K562 (cell line): ENCODE measurements around the gene FPGS. TPM values are rescaled to one million over a fixed set of nuclear protein-coding genes. Genes with fewer than 3 reads are reported as not detected.
A peak's percentile ranks its signal among the peaks of the same experiment; 100 is the strongest.

Experiments
- CCNT2 ChIP-seq: IDR thresholded peaks from 2 replicates; pipeline ENCODE4 v1.6.1; 2011; ENCODE audit warnings: borderline replicate concordance, low read depth, mild to moderate bottlenecking, moderate library complexity, mixed read lengths, low read length; ENCODE audit not compliant: insufficient read length; ENCODE audit errors: extremely low read depth
- CREM ChIP-seq: IDR thresholded peaks from 2 replicates; pipeline ENCODE4 v1.6.1; 2014; ENCODE audit warnings: antibody characterized with exemption, low read depth
- TAF15 ChIP-seq: fragments of 200-400 bp; formaldehyde crosslinking; IDR thresholded peaks from 2 replicates; pipeline ENCODE4 v1.6.1; 2017; ENCODE audit warnings: mild to moderate bottlenecking, low read depth, low read length, moderate library complexity
- TEAD1 ChIP-seq, 2 experiments: fragments of 450-650 bp in 1 of 2; sonication (generic) in 1 of 2; formaldehyde crosslinking; IDR thresholded peaks; 2 replicates each; pipeline versions ENCODE4 v1.4.0 to v1.8.0; 2020 to 2022; ENCODE audit warnings: mild to moderate bottlenecking in 2 of 2, missing genetic modification reagents in 1 of 2
- ZNF23 ChIP-seq: fragments of 250-450 bp; sonication (Bioruptor Pico); IDR thresholded peaks from 2 replicates; pipeline ENCODE4 v1.4.0; 2020; ENCODE audit warnings: mild to moderate bottlenecking
- polyA plus RNA-seq, 8 experiments: library from polyadenylated mRNA; depleted of rRNA in 4 of 8; stranded (reverse) in 5 of 8; unstranded in 3 of 8; fragments of >200 nt; fragmentation: Nextera tagmentation in 2 of 8; fragmentation: Illumina TruSeq in 1 of 8; extraction: Ambion mirVana in 2 of 8; extraction: Trizol in 1 of 8; gene quantifications; 2 replicates each; pipeline versions ENCODE4 v1.2.1 to v1.2.3, GENCODE V29; 2011 to 2014; ENCODE audit warnings: inconsistent platforms in 1 of 8, missing spikeins in 1 of 8
- total RNA-seq, 7 experiments: library from RNA; depleted of rRNA in 6 of 7; stranded (reverse); fragments of >200 nt in 6 of 7; fragmentation: Illumina TruSeq in 2 of 7; extraction: Trizol in 2 of 7; gene quantifications; 2 replicates each; pipeline versions ENCODE4 v1.2.1 to v1.2.3, GENCODE V29; 2011 to 2021; ENCODE audit warnings: low replicate concordance in 1 of 7
- TF ChIP-seq, protein P1 (sequence below), 2 experiments: fragments of 450-650 bp; formaldehyde crosslinking in 1 of 2; IDR thresholded peaks; 2 replicates each; pipeline versions ENCODE4 v1.4.0 to v1.6.1; 2014 to 2020; ENCODE audit warnings: mild to moderate bottlenecking in 2 of 2, borderline replicate concordance in 1 of 2, low read depth in 1 of 2
- TF ChIP-seq, protein P2 (sequence below): fragments of 450-650 bp; IDR thresholded peaks from one replicate; pipeline ENCODE4 v1.6.1; 2018; ENCODE audit warnings: mild to moderate bottlenecking, moderate library complexity; ENCODE audit not compliant: partially characterized antibody
- TF ChIP-seq, protein P3 (sequence below): fragments of 250-450 bp; sonication (Bioruptor Pico); IDR thresholded peaks from 2 replicates; pipeline ENCODE4 v1.9.0; 2021; ENCODE audit warnings: mild to moderate bottlenecking, inconsistent platforms
- TF ChIP-seq, protein P4 (sequence below): fragments of 250-450 bp; sonication (Bioruptor Pico); IDR thresholded peaks from 2 replicates; pipeline ENCODE4 v1.5.0; 2021
- TF ChIP-seq, protein P5 (sequence below): fragments of 250-450 bp; sonication (Bioruptor Pico); IDR thresholded peaks from 2 replicates; pipeline ENCODE4 v1.8.0; 2021; ENCODE audit warnings: mild to moderate bottlenecking, moderate library complexity

Gene FPGS
- total and polyA plus RNA-seq, 9 of the 15 experiments (the other 6 are each of a cell fraction or from before 2014, with no cell fraction given) = 0.84 to 86.4 (median 59.2) TPM

DNA sequence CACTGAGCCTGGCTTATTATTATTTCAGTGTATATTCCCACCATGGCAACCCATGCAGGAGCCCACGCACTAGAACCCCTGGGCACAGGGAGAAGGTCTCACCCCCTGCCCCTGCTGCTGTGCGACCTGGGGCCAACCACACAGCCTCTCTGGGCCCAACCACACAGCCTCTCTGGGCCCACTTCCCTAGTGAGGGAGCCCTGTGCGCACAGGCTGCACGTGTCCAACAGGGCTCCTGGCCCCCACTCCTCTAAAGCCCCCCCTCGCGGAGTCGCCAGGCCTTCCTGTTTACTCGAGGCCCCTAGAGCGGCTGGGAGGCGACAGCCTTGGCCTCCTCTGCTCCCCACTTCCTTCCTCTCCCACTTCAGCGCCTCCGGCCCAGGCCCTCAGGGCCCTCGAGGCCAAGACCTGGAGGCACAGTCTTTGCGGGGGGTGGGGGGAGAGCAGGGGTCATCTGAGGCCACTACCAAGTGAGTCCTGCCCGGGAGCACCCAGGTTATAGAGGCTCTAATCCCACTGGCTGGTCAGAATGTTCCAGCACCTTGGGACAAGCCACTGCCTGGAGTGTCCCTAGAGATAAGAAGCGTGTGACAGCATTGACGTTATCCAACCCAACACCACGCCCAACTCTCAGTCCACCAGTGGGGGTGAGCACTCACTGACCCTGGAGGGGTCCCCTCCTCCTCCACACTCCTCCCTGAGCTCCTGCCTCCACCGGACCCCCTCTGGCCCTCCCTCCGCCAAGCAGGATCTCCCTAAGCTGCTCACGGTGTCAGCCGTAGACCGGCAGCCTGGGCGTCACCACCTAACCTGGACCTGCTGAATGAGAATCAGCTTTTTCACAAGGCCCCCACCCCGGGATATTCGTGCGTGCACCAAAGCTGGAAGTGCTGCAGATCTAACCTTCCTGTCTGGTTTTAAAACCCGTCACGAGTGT, 59.7 kb downstream of the FPGS start (continued):
- TF ChIP-seq, protein P1, sequence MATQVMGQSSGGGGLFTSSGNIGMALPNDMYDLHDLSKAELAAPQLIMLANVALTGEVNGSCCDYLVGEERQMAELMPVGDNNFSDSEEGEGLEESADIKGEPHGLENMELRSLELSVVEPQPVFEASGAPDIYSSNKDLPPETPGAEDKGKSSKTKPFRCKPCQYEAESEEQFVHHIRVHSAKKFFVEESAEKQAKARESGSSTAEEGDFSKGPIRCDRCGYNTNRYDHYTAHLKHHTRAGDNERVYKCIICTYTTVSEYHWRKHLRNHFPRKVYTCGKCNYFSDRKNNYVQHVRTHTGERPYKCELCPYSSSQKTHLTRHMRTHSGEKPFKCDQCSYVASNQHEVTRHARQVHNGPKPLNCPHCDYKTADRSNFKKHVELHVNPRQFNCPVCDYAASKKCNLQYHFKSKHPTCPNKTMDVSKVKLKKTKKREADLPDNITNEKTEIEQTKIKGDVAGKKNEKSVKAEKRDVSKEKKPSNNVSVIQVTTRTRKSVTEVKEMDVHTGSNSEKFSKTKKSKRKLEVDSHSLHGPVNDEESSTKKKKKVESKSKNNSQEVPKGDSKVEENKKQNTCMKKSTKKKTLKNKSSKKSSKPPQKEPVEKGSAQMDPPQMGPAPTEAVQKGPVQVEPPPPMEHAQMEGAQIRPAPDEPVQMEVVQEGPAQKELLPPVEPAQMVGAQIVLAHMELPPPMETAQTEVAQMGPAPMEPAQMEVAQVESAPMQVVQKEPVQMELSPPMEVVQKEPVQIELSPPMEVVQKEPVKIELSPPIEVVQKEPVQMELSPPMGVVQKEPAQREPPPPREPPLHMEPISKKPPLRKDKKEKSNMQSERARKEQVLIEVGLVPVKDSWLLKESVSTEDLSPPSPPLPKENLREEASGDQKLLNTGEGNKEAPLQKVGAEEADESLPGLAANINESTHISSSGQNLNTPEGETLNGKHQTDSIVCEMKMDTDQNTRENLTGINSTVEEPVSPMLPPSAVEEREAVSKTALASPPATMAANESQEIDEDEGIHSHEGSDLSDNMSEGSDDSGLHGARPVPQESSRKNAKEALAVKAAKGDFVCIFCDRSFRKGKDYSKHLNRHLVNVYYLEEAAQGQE (IDR thresholded peaks at IDR 0.05; ENCODE audit: borderline replicate concordance) = peak; percentile 24; the same call in 1 of the 2 replicates
- TF ChIP-seq, protein P1 (CRISPR knock-in tag; IDR thresholded peaks at IDR 0.05; ENCODE audit: low read depth) = no peak; the same call in 1 of the 2 replicates
- TF ChIP-seq, protein P2, sequence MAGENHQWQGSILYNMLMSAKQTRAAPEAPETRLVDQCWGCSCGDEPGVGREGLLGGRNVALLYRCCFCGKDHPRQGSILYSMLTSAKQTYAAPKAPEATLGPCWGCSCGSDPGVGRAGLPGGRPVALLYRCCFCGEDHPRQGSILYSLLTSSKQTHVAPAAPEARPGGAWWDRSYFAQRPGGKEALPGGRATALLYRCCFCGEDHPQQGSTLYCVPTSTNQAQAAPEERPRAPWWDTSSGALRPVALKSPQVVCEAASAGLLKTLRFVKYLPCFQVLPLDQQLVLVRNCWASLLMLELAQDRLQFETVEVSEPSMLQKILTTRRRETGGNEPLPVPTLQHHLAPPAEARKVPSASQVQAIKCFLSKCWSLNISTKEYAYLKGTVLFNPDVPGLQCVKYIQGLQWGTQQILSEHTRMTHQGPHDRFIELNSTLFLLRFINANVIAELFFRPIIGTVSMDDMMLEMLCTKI = no peak
- TF ChIP-seq CREM (peak; percentile 88), CCNT2 (peak; percentile 85), ZNF23 (CRISPR knock-in tag) (no peak), TAF15 (no peak), TEAD1 (CRISPR knock-in tag; IDR thresholded peaks at IDR 0.05) (peak; percentile 44 to 56; a peak in 2 of 4 replicates)
- TF ChIP-seq, protein P3, sequence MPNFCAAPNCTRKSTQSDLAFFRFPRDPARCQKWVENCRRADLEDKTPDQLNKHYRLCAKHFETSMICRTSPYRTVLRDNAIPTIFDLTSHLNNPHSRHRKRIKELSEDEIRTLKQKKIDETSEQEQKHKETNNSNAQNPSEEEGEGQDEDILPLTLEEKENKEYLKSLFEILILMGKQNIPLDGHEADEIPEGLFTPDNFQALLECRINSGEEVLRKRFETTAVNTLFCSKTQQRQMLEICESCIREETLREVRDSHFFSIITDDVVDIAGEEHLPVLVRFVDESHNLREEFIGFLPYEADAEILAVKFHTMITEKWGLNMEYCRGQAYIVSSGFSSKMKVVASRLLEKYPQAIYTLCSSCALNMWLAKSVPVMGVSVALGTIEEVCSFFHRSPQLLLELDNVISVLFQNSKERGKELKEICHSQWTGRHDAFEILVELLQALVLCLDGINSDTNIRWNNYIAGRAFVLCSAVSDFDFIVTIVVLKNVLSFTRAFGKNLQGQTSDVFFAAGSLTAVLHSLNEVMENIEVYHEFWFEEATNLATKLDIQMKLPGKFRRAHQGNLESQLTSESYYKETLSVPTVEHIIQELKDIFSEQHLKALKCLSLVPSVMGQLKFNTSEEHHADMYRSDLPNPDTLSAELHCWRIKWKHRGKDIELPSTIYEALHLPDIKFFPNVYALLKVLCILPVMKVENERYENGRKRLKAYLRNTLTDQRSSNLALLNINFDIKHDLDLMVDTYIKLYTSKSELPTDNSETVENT = 0 out of 2 replicates have a peak, but pooled peaks have one; percentile 23
- TF ChIP-seq, protein P4, sequence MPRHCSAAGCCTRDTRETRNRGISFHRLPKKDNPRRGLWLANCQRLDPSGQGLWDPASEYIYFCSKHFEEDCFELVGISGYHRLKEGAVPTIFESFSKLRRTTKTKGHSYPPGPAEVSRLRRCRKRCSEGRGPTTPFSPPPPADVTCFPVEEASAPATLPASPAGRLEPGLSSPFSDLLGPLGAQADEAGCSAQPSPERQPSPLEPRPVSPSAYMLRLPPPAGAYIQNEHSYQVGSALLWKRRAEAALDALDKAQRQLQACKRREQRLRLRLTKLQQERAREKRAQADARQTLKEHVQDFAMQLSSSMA (CRISPR knock-in tag) = no peak
- TF ChIP-seq, protein P5, sequence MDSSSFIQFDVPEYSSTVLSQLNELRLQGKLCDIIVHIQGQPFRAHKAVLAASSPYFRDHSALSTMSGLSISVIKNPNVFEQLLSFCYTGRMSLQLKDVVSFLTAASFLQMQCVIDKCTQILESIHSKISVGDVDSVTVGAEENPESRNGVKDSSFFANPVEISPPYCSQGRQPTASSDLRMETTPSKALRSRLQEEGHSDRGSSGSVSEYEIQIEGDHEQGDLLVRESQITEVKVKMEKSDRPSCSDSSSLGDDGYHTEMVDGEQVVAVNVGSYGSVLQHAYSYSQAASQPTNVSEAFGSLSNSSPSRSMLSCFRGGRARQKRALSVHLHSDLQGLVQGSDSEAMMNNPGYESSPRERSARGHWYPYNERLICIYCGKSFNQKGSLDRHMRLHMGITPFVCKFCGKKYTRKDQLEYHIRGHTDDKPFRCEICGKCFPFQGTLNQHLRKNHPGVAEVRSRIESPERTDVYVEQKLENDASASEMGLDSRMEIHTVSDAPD (CRISPR knock-in tag) = no peak
